GM23248 (cell line): ENCODE measurements around the gene CTNNB1. TPM values are rescaled to one million over a fixed set of nuclear protein-coding genes. Genes with fewer than 3 reads are reported as not detected.

ENCODE experiments used
- DNase-seq: peaks from one replicate; pipeline ENCODE4 v3.0.0-alpha.2; 2015
- H2AFZ ChIP-seq: fragments of 200-600 bp; sonication (generic); 2 replicates; pipeline ENCODE4 v1.6.1; 2016; ENCODE audit warnings: antibody characterized with exemption
- H3F3A ChIP-seq: fragments of 200-600 bp; sonication (generic); 2 replicates; pipeline ENCODE4 v1.6.1; 2016; ENCODE audit warnings: mild to moderate bottlenecking, antibody characterized with exemption, mixed run types; ENCODE audit not compliant: insufficient read depth
- H3K27ac ChIP-seq: fragments of 200-600 bp; sonication (generic); 2 replicates; pipeline ENCODE4 v1.5.1; 2016; ENCODE audit warnings: mild to moderate bottlenecking
- H3K27me3 ChIP-seq: fragments of 200-600 bp; sonication (generic); replicated peaks from 2 replicates; pipeline ENCODE4 v1.6.1; 2016; ENCODE audit warnings: mild to moderate bottlenecking; ENCODE audit not compliant: insufficient read depth
- H3K36me3 ChIP-seq: fragments of 200-600 bp; sonication (generic); 2 replicates; pipeline ENCODE4 v1.6.1; 2016; ENCODE audit warnings: low read depth, mild to moderate bottlenecking
- H3K4me1 ChIP-seq: fragments of 200-600 bp; sonication (generic); 2 replicates; pipeline ENCODE4 v1.6.1; 2016; ENCODE audit warnings: mild to moderate bottlenecking; ENCODE audit not compliant: insufficient read depth
- H3K4me2 ChIP-seq: fragments of 200-600 bp; sonication (generic); one replicate; pipeline ENCODE4 v1.6.1; 2016; ENCODE audit warnings: mild to moderate bottlenecking; ENCODE audit not compliant: unreplicated experiment
- H3K4me3 ChIP-seq: fragments of 200-600 bp; sonication (generic); 2 replicates; pipeline ENCODE4 v1.5.1; 2016; ENCODE audit warnings: mild to moderate bottlenecking
- H3K79me2 ChIP-seq: fragments of 200-600 bp; sonication (generic); 2 replicates; pipeline ENCODE4 v1.6.1; 2016; ENCODE audit warnings: mild to moderate bottlenecking; ENCODE audit not compliant: insufficient read depth
- H3K9ac ChIP-seq: fragments of 200-600 bp; sonication (generic); 2 replicates; pipeline ENCODE4 v1.6.1; 2016; ENCODE audit warnings: mild to moderate bottlenecking
- H3K9me2 ChIP-seq: fragments of 200-600 bp; sonication (generic); 2 replicates; pipeline ENCODE4 v1.6.1; 2016; ENCODE audit warnings: mixed run types, mild to moderate bottlenecking, moderate library complexity; ENCODE audit not compliant: insufficient read depth
- H3K9me3 ChIP-seq: fragments of 200-600 bp; sonication (generic); one replicate; pipeline ENCODE4 v1.6.1; 2017; ENCODE audit warnings: low read depth
- H4K20me1 ChIP-seq: fragments of 200-600 bp; sonication (generic); 2 replicates; pipeline ENCODE4 v1.6.0; 2016; ENCODE audit not compliant: insufficient read depth
- EZH2 ChIP-seq: fragments of 200-600 bp; sonication (generic); IDR thresholded peaks from 2 replicates; pipeline ENCODE4 v1.6.1; 2018; ENCODE audit warnings: antibody characterized with exemption, mild to moderate bottlenecking; ENCODE audit not compliant: insufficient read depth, poor library complexity, severe bottlenecking
- EZH2phosphoT487 ChIP-seq: fragments of 200-600 bp; sonication (generic); IDR thresholded peaks from 2 replicates; pipeline ENCODE4 v1.6.1; 2018; ENCODE audit warnings: antibody characterized with exemption, moderate library complexity, mild to moderate bottlenecking, low read depth; ENCODE audit not compliant: insufficient read depth
- WGBS, 2 experiments: methylation state at CpG; one replicate each; pipeline ENCODE4 v1.1.6; 2015 to 2017; ENCODE audit warnings: low lambda C conversion rate in 2 of 2, low coverage in 1 of 2; ENCODE audit errors: missing lambda C conversion rate in 2 of 2; 5-methylcytosine and 5-hydroxymethylcytosine counted together
- in situ Hi-C: fragments of 300-500 bp; cut with MboI; formaldehyde crosslinking; loops from 2 replicates; pipeline ENCODE4 v1.15.0; 2020
- polyA plus RNA-seq: library from polyadenylated mRNA; unstranded; fragments of >200 nt; fragmentation: Nextera tagmentation; extraction: Ambion mirVana; gene quantifications from 2 replicates; pipeline ENCODE4 v1.2.1, GENCODE V29; 2016
- total RNA-seq: library from RNA; depleted of rRNA; stranded (reverse); fragments of >200 nt; shearing (Covaris generic); gene quantifications from 2 replicates; pipeline ENCODE4 v1.2.3, GENCODE V29; 2014

CTNNB1 gene
- total and polyA plus RNA-seq, 2 experiments from 2014 or later: 182 to 492 TPM

GRCh38 chr3:41220906-41221677 lies 21.8 kb downstream of the CTNNB1 start:
- DNase-seq: no peak
- Histone ChIP-seq H3F3A (peaks cover 22% of the 10 kb centered on the region; the same call in 1 of the 2 replicates), H3K9me3 (no peaks in the 10 kb centered on the region), H3K27me3 (no peaks in the 10 kb centered on the region), H3K4me1 (peaks cover 38% of the 10 kb centered on the region), H3K36me3 (peaks cover 17% of the 10 kb centered on the region), H3K79me2 (peaks cover 99% of the 10 kb centered on the region), H3K27ac (no peak overlapping the region), H2AFZ (no peak overlapping the region), H3K4me2 (no peak overlapping the region), H3K9me2 (no peaks in the 10 kb centered on the region), H3K9ac (no peak overlapping the region), H4K20me1 (peaks cover 67% of the 10 kb centered on the region), H3K4me3 (no peak overlapping the region)
- 83 to 89% methylated on average over 7 of the region's 7 CpGs for WGBS, 2 experiments
- in situ Hi-C loops: no loop called here
- TF ChIP-seq EZH2: no peak
- no peak for TF ChIP-seq EZH2phosphoT487

- H3K9me2 ChIP-seq: no peaks in the 10 kb centered on the region
- no peak overlapping the region for H3K9ac ChIP-seq
- peaks cover 37% of the 10 kb centered on the region for H3K4me1 ChIP-seq
- H2AFZ ChIP-seq: no peak overlapping the region
- no peak overlapping the region for H3K4me2 ChIP-seq
- no peaks in the 10 kb centered on the region for H3K27me3 ChIP-seq
- DNase-seq: no peak
- H4K20me1 ChIP-seq: peaks cover 57% of the 10 kb centered on the region
- H3K79me2 ChIP-seq: peaks cover 99% of the 10 kb centered on the region
- TF ChIP-seq EZH2phosphoT487 (no peak), EZH2 (no peak)
- no peaks in the 10 kb centered on the region for H3K9me3 ChIP-seq
- in situ Hi-C loops: no loop called here
- H3F3A ChIP-seq: peaks cover 18% of the 10 kb centered on the region; the same call in 1 of the 2 replicates
- 91 to 94% methylated on average over 2 of the region's 2 CpGs for WGBS, 2 experiments
- H3K27ac ChIP-seq: no peak overlapping the region
- H3K36me3 ChIP-seq: peaks cover 26% of the 10 kb centered on the region
- no peak overlapping the region for H3K4me3 ChIP-seq
These were observed 22.7 kb downstream of the CTNNB1 start for GRCh38 chr3:41222012-41222411.

DNA sequence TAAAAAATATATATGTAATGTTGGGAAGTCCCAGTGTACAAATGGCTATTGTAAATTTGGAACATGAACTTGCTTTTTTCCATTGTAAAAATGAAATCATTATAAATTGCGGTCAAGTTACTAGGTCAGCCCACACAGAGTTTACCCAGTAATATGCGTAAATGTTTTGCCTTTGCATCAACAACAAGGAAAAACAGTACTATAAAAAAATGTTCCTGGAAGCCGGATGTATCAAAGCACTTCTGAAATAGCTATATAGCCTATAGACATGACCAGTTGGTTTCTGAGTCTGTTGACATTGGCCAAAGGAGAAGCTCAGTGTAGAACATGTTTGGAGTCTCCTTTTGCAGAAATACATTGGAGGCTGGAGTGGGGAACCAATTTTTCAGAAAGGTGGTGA lies 23.2 kb downstream of the CTNNB1 start:
- in situ Hi-C loops: no loop called here
- no peak overlapping the region for H3K4me2 ChIP-seq
- no peak for TF ChIP-seq EZH2phosphoT487
- TF ChIP-seq EZH2: no peak
- peaks cover 18% of the 10 kb centered on the region; the same call in 1 of the 2 replicates for H3F3A ChIP-seq
- H2AFZ ChIP-seq: no peak overlapping the region
- H3K27ac ChIP-seq: no peak overlapping the region
- H3K9me2 ChIP-seq: no peaks in the 10 kb centered on the region
- H4K20me1 ChIP-seq: peaks cover 52% of the 10 kb centered on the region
- H3K9ac ChIP-seq: no peak overlapping the region
- WGBS, 2 experiments: 96 to 97% methylated on average over 3 of the region's 3 CpGs
- H3K4me1 ChIP-seq: peaks cover 32% of the 10 kb centered on the region
- H3K79me2 ChIP-seq: peaks cover 99% of the 10 kb centered on the region
- no peak overlapping the region for H3K4me3 ChIP-seq
- H3K36me3 ChIP-seq: peaks cover 31% of the 10 kb centered on the region
- DNase-seq: no peak
- H3K9me3 ChIP-seq: no peaks in the 10 kb centered on the region
- H3K27me3 ChIP-seq: no peaks in the 10 kb centered on the region

- DNase-seq: no peak
- Histone ChIP-seq H3K9ac (no peak overlapping the region), H3K9me3 (no peaks in the 10 kb centered on the region), H4K20me1 (peaks cover 52% of the 10 kb centered on the region), H3K79me2 (peaks cover 99% of the 10 kb centered on the region), H3K4me3 (no peak overlapping the region), H2AFZ (no peak overlapping the region), H3K27me3 (no peaks in the 10 kb centered on the region), H3K36me3 (peaks cover 37% of the 10 kb centered on the region), H3F3A (peaks cover 18% of the 10 kb centered on the region; the same call in 1 of the 2 replicates), H3K27ac (no peak overlapping the region), H3K4me2 (no peak overlapping the region), H3K9me2 (no peaks in the 10 kb centered on the region), H3K4me1 (peaks cover 26% of the 10 kb centered on the region)
- no peak for TF ChIP-seq EZH2
- TF ChIP-seq EZH2phosphoT487: no peak
- in situ Hi-C loops: no loop called here
- 97% methylated on average over 2 of the region's 2 CpGs for WGBS, 2 experiments
These were observed 23.8 kb downstream of the CTNNB1 start for GRCh38 chr3:41223078-41223477.

DNA sequence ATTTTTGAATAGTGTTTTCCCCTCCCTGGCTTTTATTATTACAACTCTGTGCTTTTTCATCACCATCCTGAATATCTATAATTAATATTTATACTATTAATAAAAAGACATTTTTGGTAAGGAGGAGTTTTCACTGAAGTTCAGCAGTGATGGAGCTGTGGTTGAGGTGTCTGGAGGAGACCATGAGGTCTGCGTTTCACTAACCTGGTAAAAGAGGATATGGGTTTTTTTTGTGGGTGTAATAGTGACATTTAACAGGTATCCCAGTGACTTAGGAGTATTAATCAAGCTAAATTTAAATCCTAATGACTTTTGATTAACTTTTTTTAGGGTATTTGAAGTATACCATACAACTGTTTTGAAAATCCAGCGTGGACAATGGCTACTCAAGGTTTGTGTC lies 24.4 kb downstream of the CTNNB1 start:
- in situ Hi-C loops: no loop called here
- Histone ChIP-seq H3F3A (peaks cover 18% of the 10 kb centered on the region; the same call in 1 of the 2 replicates), H3K9ac (no peak overlapping the region), H3K79me2 (peaks cover 99% of the 10 kb centered on the region), H4K20me1 (peaks cover 49% of the 10 kb centered on the region), H3K9me3 (no peaks in the 10 kb centered on the region), H3K27ac (peak overlapping the region; percentile 48; the same call in 1 of the 2 replicates), H3K36me3 (peaks cover 41% of the 10 kb centered on the region), H3K9me2 (no peaks in the 10 kb centered on the region), H3K4me1 (peaks cover 25% of the 10 kb centered on the region), H3K4me3 (no peak overlapping the region), H3K4me2 (peak overlapping the region; percentile 34), H3K27me3 (no peaks in the 10 kb centered on the region), H2AFZ (no peak overlapping the region)
- 95 to 97% methylated on average over 2 of the region's 2 CpGs for WGBS, 2 experiments
- TF ChIP-seq EZH2 (no peak), EZH2phosphoT487 (no peak)
- no peak for DNase-seq
